WTC11 (cell line): Measurements from ENCODE around the gene ADORA1. TPM values are rescaled to one million over a fixed set of nuclear protein-coding genes. Genes with fewer than 3 reads are reported as not detected.

Experiments
- ATAC-seq: fragments of 200-7000 bp; cut with Tn5 transposase; 2 replicates; pipeline ENCODE4 v1.10.0; 2021; ENCODE audit warnings: mild to moderate bottlenecking, moderate library complexity
- CTCF ChIA-PET: fragments of 300-600 bp; sonication (Branson Sonifier 250); formaldehyde crosslinking; loops from one replicate; lab custom pipeline; 2021; ENCODE audit warnings: antibody characterized with exemption; lab: Charles Lee
- POLR2A ChIA-PET: fragments of 350-600 bp; sonication (Branson Sonifier 250); formaldehyde crosslinking; loops from one replicate; lab custom pipeline; 2021; ENCODE audit warnings: antibody characterized with exemption; lab: Charles Lee
- DNase-seq: peaks from one replicate; pipeline ENCODE4 v3.0.0; 2021; ENCODE audit warnings: low spot score
- H3K27ac Mint-ChIP-seq: 2 replicates; pipeline ENCODE4 v1.8.0; 2021; ENCODE audit warnings: mixed read lengths
- H3K27me3 Mint-ChIP-seq: 2 replicates; pipeline ENCODE4 v1.8.0; 2021; ENCODE audit warnings: low read depth, mild to moderate bottlenecking, moderate library complexity, mixed read lengths
- H3K36me3 Mint-ChIP-seq: 2 replicates; pipeline ENCODE4 v1.8.0; 2021; ENCODE audit warnings: mixed read lengths
- H3K4me1 Mint-ChIP-seq: 2 replicates; pipeline ENCODE4 v1.8.0; 2022; ENCODE audit warnings: mixed read lengths
- H3K4me3 Mint-ChIP-seq: 2 replicates; pipeline ENCODE4 v1.8.0; 2021; ENCODE audit warnings: mild to moderate bottlenecking, moderate library complexity, mixed read lengths
- H3K9me3 Mint-ChIP-seq: 2 replicates; pipeline ENCODE4 v1.8.0; 2021; ENCODE audit warnings: mixed read lengths
- CBFB ChIP-seq: sonication (generic); formaldehyde crosslinking; IDR thresholded peaks from 2 replicates; pipeline ENCODE4 v1.8.1; 2022; ENCODE audit warnings: mild to moderate bottlenecking, low read depth, missing genetic modification reagents
- CDX4 ChIP-seq: fragments of 250-450 bp; sonication (Bioruptor Pico); IDR thresholded peaks from 2 replicates; pipeline ENCODE4 v1.9.0; 2021; ENCODE audit warnings: moderate library complexity, mild to moderate bottlenecking, inconsistent platforms, borderline replicate concordance
- CREB1 ChIP-seq: sonication (generic); formaldehyde crosslinking; IDR thresholded peaks from 2 replicates; pipeline ENCODE4 v1.8.0; 2023; ENCODE audit warnings: mild to moderate bottlenecking, missing genetic modification reagents
- ELF4 ChIP-seq: sonication (generic); formaldehyde crosslinking; IDR thresholded peaks from 2 replicates; pipeline ENCODE4 v1.8.1; 2022; ENCODE audit warnings: low read depth, mild to moderate bottlenecking, moderate library complexity, missing genetic modification reagents
- FOXP4 ChIP-seq: sonication (generic); formaldehyde crosslinking; IDR thresholded peaks from 2 replicates; pipeline ENCODE4 v1.8.0; 2022; ENCODE audit warnings: mild to moderate bottlenecking, missing genetic modification reagents
- NR1H2 ChIP-seq: sonication (generic); formaldehyde crosslinking; IDR thresholded peaks from 2 replicates; pipeline ENCODE4 v1.9.0; 2021; ENCODE audit warnings: mild to moderate bottlenecking, moderate library complexity, missing genetic modification reagents
- RORB ChIP-seq: fragments of 250-450 bp; sonication (Bioruptor Pico); IDR thresholded peaks from 2 replicates; pipeline ENCODE4 v1.9.0; 2021; ENCODE audit warnings: mild to moderate bottlenecking
- STAT6 ChIP-seq: sonication (generic); formaldehyde crosslinking; conservative IDR thresholded peaks from 2 replicates; pipeline ENCODE4 v1.8.1; 2023; ENCODE audit warnings: mild to moderate bottlenecking, low read depth, missing genetic modification reagents, moderate library complexity
- TEAD4 ChIP-seq: sonication (generic); formaldehyde crosslinking; IDR thresholded peaks from 2 replicates; pipeline ENCODE4 v1.8.0; 2022; ENCODE audit warnings: mild to moderate bottlenecking, missing genetic modification reagents
- ZBTB21 ChIP-seq: sonication (generic); formaldehyde crosslinking; IDR thresholded peaks from 2 replicates; pipeline ENCODE4 v1.8.1; 2023; ENCODE audit warnings: mild to moderate bottlenecking, missing genetic modification reagents, borderline replicate concordance
- ZBTB43 ChIP-seq: sonication (generic); formaldehyde crosslinking; IDR thresholded peaks from 2 replicates; pipeline ENCODE4 v1.8.1; 2023; ENCODE audit warnings: mild to moderate bottlenecking, missing genetic modification reagents
- ZNF263 ChIP-seq: sonication (generic); formaldehyde crosslinking; IDR thresholded peaks from 2 replicates; pipeline ENCODE4 v1.8.1; 2022; ENCODE audit warnings: low read depth, mild to moderate bottlenecking, moderate library complexity, missing genetic modification reagents
- ZNF532 ChIP-seq: fragments of 250-450 bp; sonication (Bioruptor Pico); IDR thresholded peaks from 2 replicates; pipeline ENCODE4 v1.9.0; 2021; ENCODE audit warnings: mild to moderate bottlenecking, borderline replicate concordance
- total RNA-seq: library from RNA; stranded (reverse); gene quantifications from 3 replicates; pipeline ENCODE4 v1.2.3, GENCODE V29; 2021

ADORA1 gene
- total RNA-seq, 1 experiment from 2014 or later: 1.8 TPM

GRCh38 chr1:203124011-203124410, 3.5 kb upstream of the ADORA1 start:
- H3K4me3 Mint-ChIP-seq: no peak overlapping the region
- H3K27me3 Mint-ChIP-seq: peaks cover 31% of the 10 kb centered on the region
- no peak for ATAC-seq
- no peaks in the 10 kb centered on the region for H3K36me3 Mint-ChIP-seq
- H3K9me3 Mint-ChIP-seq: no peaks in the 10 kb centered on the region
- ChIA-PET CTCF (interaction anchor here (0.9 to 8.2 kb wide), 6 partner anchors 8 to 144 kb away, joined by 3 to 132 read pairs (median 36); partner anchors contain the start of gene MYOG), POLR2A (no interaction called here)
- no peak overlapping the region for H3K27ac Mint-ChIP-seq
- DNase-seq: no peak
- TF ChIP-seq STAT6 (CRISPR knock-in tag) (no peak), TEAD4 (CRISPR knock-in tag) (no peak), CDX4 (CRISPR knock-in tag) (no peak), CREB1 (CRISPR knock-in tag) (no peak), ZNF263 (no peak), FOXP4 (no peak), NR1H2 (CRISPR knock-in tag) (no peak), ZBTB21 (CRISPR knock-in tag) (no peak), ZBTB43 (CRISPR knock-in tag) (no peak), ZNF532 (CRISPR knock-in tag) (no peak)
- peaks cover 30% of the 10 kb centered on the region for H3K4me1 Mint-ChIP-seq

GRCh38 chr1:203124546-203125317, 2.8 kb upstream of the ADORA1 start:
- TF ChIP-seq ELF4 (CRISPR knock-in tag): no peak
- TF ChIP-seq CBFB (CRISPR knock-in tag): no peak
- no peak for TF ChIP-seq RORB (CRISPR knock-in tag)
- no peaks in the 10 kb centered on the region for H3K9me3 Mint-ChIP-seq
- POLR2A ChIA-PET: no interaction called here
- peaks cover 33% of the 10 kb centered on the region for H3K4me1 Mint-ChIP-seq
- no peak overlapping the region for H3K27ac Mint-ChIP-seq
- no peak for ATAC-seq
- no peak overlapping the region for H3K4me3 Mint-ChIP-seq
- no peak for DNase-seq
- H3K36me3 Mint-ChIP-seq: no peaks in the 10 kb centered on the region
- CTCF ChIA-PET: interaction anchor here (0.5 to 11.1 kb wide), 11 partner anchors 10 to 143 kb away, joined by 3 to 184 read pairs (median 60); partner anchors contain the start of gene MYOG
- peaks cover 38% of the 10 kb centered on the region for H3K27me3 Mint-ChIP-seq
